ENCODE measurements around the gene SLC22A3.
"Not testable (repeated sequence)": the region's sequence is repeated elsewhere in the genome, so short reads cannot be mapped to it uniquely, and the experiment has no call there.

Gene SLC22A3

GRCh38 chr6:160455541-160456213 lies 107.5 kb downstream of the SLC22A3 start:
- Mint-ChIP-seq H3K4me3 (no peak overlapping the region), H3K27ac (no peak overlapping the region), H3K27me3 (no peaks in the 10 kb centered on the region), H3K4me1 (peaks cover 9% of the 10 kb centered on the region), H3K36me3 (no peaks in the 10 kb centered on the region), H3K9me3 (no peaks in the 10 kb centered on the region)
- ATAC-seq, result peak; percentile 73

GRCh38 chr6:160456214-160456546 lies 108.0 kb downstream of the SLC22A3 start:
- Mint-ChIP-seq H3K4me3 (no peak overlapping the region), H3K4me1 (peaks cover 14% of the 10 kb centered on the region), H3K27me3 (no peaks in the 10 kb centered on the region), H3K9me3 (no peaks in the 10 kb centered on the region), H3K27ac (no peak overlapping the region), H3K36me3 (no peaks in the 10 kb centered on the region)
- ATAC-seq, result no peak

DNA sequence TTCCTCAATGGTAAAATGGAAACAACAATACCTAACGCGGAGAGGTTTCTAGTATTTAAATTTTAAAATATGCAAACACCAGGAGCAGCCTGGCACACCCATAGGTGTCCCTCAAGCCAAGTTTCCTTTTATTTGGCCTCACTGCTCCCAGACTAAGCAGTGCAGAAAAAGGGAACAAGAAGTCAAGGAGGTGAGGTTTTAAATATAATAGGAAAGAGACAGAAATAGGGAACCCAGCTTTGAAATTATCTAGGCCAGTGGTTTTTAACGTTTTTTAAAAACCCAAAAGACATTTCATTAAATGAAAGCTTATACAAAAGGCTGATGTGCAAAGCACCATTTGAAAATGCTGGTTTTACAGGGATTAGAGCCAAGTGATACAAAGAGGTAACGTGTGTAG lies 109.6 kb downstream of the SLC22A3 start:
- peaks cover 29% of the 10 kb centered on the region for H3K4me1 Mint-ChIP-seq
- no peaks in the 10 kb centered on the region for H3K27me3 Mint-ChIP-seq
- no peak overlapping the region for H3K4me3 Mint-ChIP-seq
- ATAC-seq, result no peak
- no peak overlapping the region for H3K27ac Mint-ChIP-seq
- no peaks in the 10 kb centered on the region for H3K9me3 Mint-ChIP-seq
- no peaks in the 10 kb centered on the region for H3K36me3 Mint-ChIP-seq

GRCh38 chr6:160461641-160462040 lies 113.5 kb downstream of the SLC22A3 start:
- no peaks in the 10 kb centered on the region for H3K27me3 Mint-ChIP-seq
- no peaks in the 10 kb centered on the region for H3K36me3 Mint-ChIP-seq
- H3K27ac Mint-ChIP-seq, result no peak overlapping the region
- H3K9me3 Mint-ChIP-seq, result no peaks in the 10 kb centered on the region
- H3K4me1 Mint-ChIP-seq, result peaks cover 35% of the 10 kb centered on the region
- H3K4me3 Mint-ChIP-seq, result no peak overlapping the region
- ATAC-seq, result no peak

DNA sequence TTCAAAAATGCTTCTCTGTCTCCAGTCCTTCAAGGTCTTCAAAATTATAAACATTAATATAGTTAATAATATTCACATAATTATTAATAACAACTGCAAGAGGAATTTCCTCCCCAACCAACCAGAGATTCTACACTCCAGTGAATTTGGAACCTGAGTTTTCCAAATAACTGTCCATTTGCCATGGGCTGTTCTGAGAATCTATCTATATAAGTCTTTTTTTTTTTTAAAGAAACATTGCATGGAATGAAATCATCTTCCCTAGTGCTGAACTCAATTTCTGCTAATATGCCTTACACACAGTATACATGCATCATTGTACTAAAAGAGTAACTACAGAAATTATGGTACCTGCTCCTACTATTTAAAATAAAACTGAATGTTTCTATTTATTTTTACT lies 113.9 kb downstream of the SLC22A3 start:
- Mint-ChIP-seq H3K36me3 (no peaks in the 10 kb centered on the region), H3K4me1 (peaks cover 35% of the 10 kb centered on the region), H3K4me3 (no peak overlapping the region), H3K27ac (no peak overlapping the region), H3K9me3 (no peaks in the 10 kb centered on the region), H3K27me3 (peaks cover 3% of the 10 kb centered on the region)
- no peak for ATAC-seq

- peak; percentile 91 for ATAC-seq
- H3K27me3 Mint-ChIP-seq, result peaks cover 7% of the 10 kb centered on the region
- H3K4me1 Mint-ChIP-seq, result peaks cover 33% of the 10 kb centered on the region
These were observed 114.5 kb downstream of the SLC22A3 start for GRCh38 chr6:160462551-160463109.

DNA sequence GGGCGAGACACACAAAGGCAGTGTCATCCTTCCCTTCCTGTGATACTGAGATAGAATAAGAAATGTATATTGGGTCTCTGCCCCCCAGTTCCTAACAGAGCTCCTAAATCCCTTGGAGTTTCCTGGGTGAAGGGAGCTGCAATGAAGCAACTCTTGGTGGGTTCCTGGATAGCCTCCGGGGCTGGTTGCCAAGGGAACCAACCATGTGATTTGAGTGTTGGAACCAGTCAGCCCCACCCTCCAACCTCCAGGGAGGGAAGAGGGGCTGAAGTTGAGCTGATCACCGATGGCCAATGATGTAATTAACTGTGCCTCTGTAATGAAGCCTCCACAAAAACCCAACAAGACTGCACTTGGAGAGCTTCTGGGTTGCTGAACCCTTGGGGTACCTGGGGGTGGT lies 116.6 kb downstream of the SLC22A3 start:
- Mint-ChIP-seq H3K36me3 (no peaks in the 10 kb centered on the region), H3K4me1 (peaks cover 28% of the 10 kb centered on the region), H3K9me3 (no peaks in the 10 kb centered on the region), H3K27me3 (peaks cover 7% of the 10 kb centered on the region), H3K27ac (no peak overlapping the region), H3K4me3 (no peak overlapping the region)
- no peak for ATAC-seq

More at GRCh38 chr6:160462551-160463109, 114.5 kb downstream of the SLC22A3 start:
- H3K36me3 Mint-ChIP-seq, result no peaks in the 10 kb centered on the region
- no peaks in the 10 kb centered on the region for H3K9me3 Mint-ChIP-seq
- H3K4me3 Mint-ChIP-seq, result peak overlapping the region; percentile 28
- no peak overlapping the region for H3K27ac Mint-ChIP-seq

GRCh38 chr6:160467261-160467871 lies 119.2 kb downstream of the SLC22A3 start:
- not testable (repeated sequence) for H3K27ac Mint-ChIP-seq, H3K36me3 Mint-ChIP-seq, ATAC-seq, H3K4me3 Mint-ChIP-seq, H3K27me3 Mint-ChIP-seq, H3K9me3 Mint-ChIP-seq
- peaks cover 11% of the 10 kb centered on the region for H3K4me1 Mint-ChIP-seq

- peaks cover 7% of the 10 kb centered on the region for H3K27me3 Mint-ChIP-seq
- H3K4me3 Mint-ChIP-seq, result no peak overlapping the region
- H3K4me1 Mint-ChIP-seq, result no peaks in the 10 kb centered on the region
- no peak for ATAC-seq
- H3K9me3 Mint-ChIP-seq, result peaks cover 1% of the 10 kb centered on the region
- no peaks in the 10 kb centered on the region for H3K36me3 Mint-ChIP-seq
- no peak overlapping the region for H3K27ac Mint-ChIP-seq
These were observed 121.0 kb downstream of the SLC22A3 start for GRCh38 chr6:160469153-160469552.

GRCh38 chr6:160476056-160476455 lies 127.9 kb downstream of the SLC22A3 start:
- not testable (repeated sequence) for ATAC-seq, H3K4me1 Mint-ChIP-seq, H3K36me3 Mint-ChIP-seq, H3K27me3 Mint-ChIP-seq, H3K27ac Mint-ChIP-seq, H3K9me3 Mint-ChIP-seq, H3K4me3 Mint-ChIP-seq

GRCh38 chr6:160477072-160477471 lies 128.9 kb downstream of the SLC22A3 start:
- H3K4me1 Mint-ChIP-seq, H3K27ac Mint-ChIP-seq, H3K9me3 Mint-ChIP-seq, ATAC-seq, H3K4me3 Mint-ChIP-seq, H3K27me3 Mint-ChIP-seq: not testable (repeated sequence)
- H3K36me3 Mint-ChIP-seq, result peaks cover 16% of the 10 kb centered on the region

GRCh38 chr6:160477901-160478300 lies 129.7 kb downstream of the SLC22A3 start:
- ATAC-seq, result no peak
- Mint-ChIP-seq H3K4me3 (no peak overlapping the region), H3K4me1 (no peaks in the 10 kb centered on the region), H3K27me3 (no peaks in the 10 kb centered on the region), H3K27ac (no peak overlapping the region), H3K36me3 (peaks cover 23% of the 10 kb centered on the region), H3K9me3 (peaks cover 3% of the 10 kb centered on the region)

DNA sequence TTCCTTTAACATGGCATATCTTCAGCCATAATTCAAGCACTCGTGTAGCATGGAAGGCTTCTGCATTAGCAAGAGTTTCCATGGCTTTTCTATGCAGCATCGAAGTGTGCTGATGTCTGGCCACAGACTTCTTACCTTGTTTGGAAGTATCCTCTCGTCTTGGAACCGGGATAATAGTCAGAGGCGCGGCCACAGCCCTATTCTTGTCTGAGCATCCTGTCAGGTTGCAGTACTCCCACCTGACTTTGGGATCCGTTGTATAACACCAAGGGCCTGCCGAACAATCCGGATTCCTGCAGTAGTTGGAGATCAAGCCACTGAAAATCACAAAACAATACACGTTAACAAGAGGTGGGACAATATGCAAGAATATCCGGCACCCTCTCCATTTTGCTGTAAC lies 138.9 kb downstream of the SLC22A3 start:
- Mint-ChIP-seq H3K36me3 (peaks cover 6% of the 10 kb centered on the region), H3K4me3 (no peak overlapping the region)
- ATAC-seq, result no peak

DNA sequence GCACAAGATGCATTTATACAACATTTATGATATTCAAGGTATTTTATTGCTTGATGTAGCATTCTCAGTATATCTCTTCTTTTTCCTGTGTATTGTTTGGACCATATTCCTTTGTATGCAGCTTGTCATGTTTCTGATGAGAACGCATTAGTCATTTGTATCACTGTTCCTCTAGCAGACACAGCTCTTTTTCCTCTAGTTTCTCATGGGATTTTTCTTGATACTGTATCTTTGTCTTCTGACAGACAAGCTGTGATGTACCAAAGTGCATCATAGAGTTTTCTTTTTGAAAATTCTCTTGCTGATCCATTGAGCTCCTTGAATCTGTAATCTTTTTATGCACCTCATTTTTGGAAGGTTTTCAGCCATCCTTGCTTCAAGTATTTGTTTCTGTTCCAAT lies 140.9 kb downstream of the SLC22A3 start:
- Mint-ChIP-seq H3K4me1 (no peaks in the 10 kb centered on the region), H3K9me3 (no peaks in the 10 kb centered on the region), H3K4me3 (no peak overlapping the region), H3K27ac (no peak overlapping the region), H3K27me3 (no peaks in the 10 kb centered on the region), H3K36me3 (no peaks in the 10 kb centered on the region)
- ATAC-seq, result no peak

More for the DNA sequence above, 138.9 kb downstream of the SLC22A3 start:
- Mint-ChIP-seq H3K4me1 (no peaks in the 10 kb centered on the region), H3K27me3 (no peaks in the 10 kb centered on the region), H3K9me3 (no peaks in the 10 kb centered on the region), H3K27ac (no peak overlapping the region)

GRCh38 chr6:160494576-160494975 lies 146.4 kb downstream of the SLC22A3 start:
- Mint-ChIP-seq H3K4me1 (no peaks in the 10 kb centered on the region), H3K27me3 (no peaks in the 10 kb centered on the region), H3K27ac (no peak overlapping the region), H3K9me3 (no peaks in the 10 kb centered on the region), H3K36me3 (no peaks in the 10 kb centered on the region), H3K4me3 (no peak overlapping the region)
- ATAC-seq, result no peak

DNA sequence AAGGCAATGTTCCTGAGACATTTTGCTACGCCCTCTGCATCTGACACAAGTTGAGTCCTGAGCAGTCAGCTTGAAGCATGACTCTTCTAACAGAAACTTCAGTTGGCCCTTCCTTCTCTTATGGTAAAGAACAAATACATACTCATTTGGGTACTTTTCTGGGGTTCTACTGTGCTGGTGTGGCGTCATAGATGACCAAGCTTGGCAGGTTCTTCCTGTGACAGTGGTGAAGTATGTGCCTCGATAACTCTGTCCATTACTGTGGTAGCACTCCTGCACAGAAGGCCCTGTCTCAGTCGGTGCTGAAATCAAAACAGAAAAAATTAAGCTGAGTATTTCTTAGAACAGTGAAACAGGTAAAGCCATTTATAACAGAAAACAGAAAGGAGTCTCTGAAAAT lies 152.5 kb downstream of the SLC22A3 start:
- no peak for ATAC-seq
- H3K4me3 Mint-ChIP-seq, result no peak overlapping the region
- no peak overlapping the region for H3K27ac Mint-ChIP-seq

More for the DNA sequence above, 152.5 kb downstream of the SLC22A3 start:
- Mint-ChIP-seq H3K4me1 (no peaks in the 10 kb centered on the region), H3K9me3 (peaks cover 7% of the 10 kb centered on the region), H3K27me3 (no peaks in the 10 kb centered on the region), H3K36me3 (peaks cover 21% of the 10 kb centered on the region)

All from stimulated activated memory B cell treated with anti-CD40 and anti-IgM and Interleukin-4, amounts not matched to agents 10 μg/mL and 1 μg/mL and 100 μg/mL, for 72 hours (primary cell).